PC-9 (cell line): ENCODE data around the gene DUOXA2. TPM values are rescaled to one million over a fixed set of nuclear protein-coding genes. Genes with fewer than 3 reads are reported as not detected.

ENCODE experiments used
- BruUV-seq: library from RNA; stranded (reverse); fragments of 400-500 nt; replicated peaks from 2 replicates; lab custom pipeline; 2021; lab: Mats Ljungman, UMichigan
- CTCF ChIA-PET: fragments of 300-600 bp; sonication (Branson Sonifier 250); formaldehyde crosslinking; loops from one replicate; lab custom pipeline; 2022; ENCODE audit warnings: antibody characterized with exemption; lab: Charles Lee
- POLR2A ChIA-PET: fragments of 300-600 bp; sonication (Branson Sonifier 250); formaldehyde crosslinking; loops from one replicate; lab custom pipeline; 2022; ENCODE audit warnings: antibody characterized with exemption; ENCODE audit not compliant: unreplicated experiment; lab: Charles Lee
- DNase-seq, 2 experiments: peaks; one replicate each; pipeline versions ENCODE4 v3.0.0 to v3.0.0-alpha.2; 2015 to 2022; ENCODE audit warnings: mixed read lengths in 1 of 2
- H2AFZ ChIP-seq: fragments of 200-600 bp; sonication (generic); 2 replicates; pipeline ENCODE4 v1.8.1; 2017; ENCODE audit warnings: antibody characterized with exemption
- H3F3A ChIP-seq: fragments of 200-600 bp; sonication (generic); 2 replicates; pipeline ENCODE4 v1.8.1; 2017; ENCODE audit warnings: antibody characterized with exemption, mild to moderate bottlenecking, low read depth; ENCODE audit not compliant: insufficient read depth
- H3K27ac ChIP-seq: fragments of 200-600 bp; sonication (generic); 2 replicates; pipeline ENCODE4 v1.6.1; 2016; ENCODE audit warnings: mixed run types
- H3K27me3 ChIP-seq: fragments of 200-600 bp; sonication (generic); 2 replicates; pipeline ENCODE4 v1.6.1; 2016; ENCODE audit warnings: low read depth, mixed run types; ENCODE audit not compliant: insufficient read depth
- H3K36me3 ChIP-seq: fragments of 200-600 bp; sonication (generic); 2 replicates; pipeline ENCODE4 v1.6.1; 2016; ENCODE audit warnings: low read depth, mixed run types
- H3K4me1 ChIP-seq: fragments of 200-600 bp; sonication (generic); replicated peaks from 2 replicates; pipeline ENCODE4 v1.6.1; 2016; ENCODE audit warnings: mixed run types; ENCODE audit not compliant: insufficient read depth
- H3K4me2 ChIP-seq: fragments of 200-600 bp; sonication (generic); 2 replicates; pipeline ENCODE4 v1.6.1; 2017; ENCODE audit warnings: mixed run types
- H3K4me3 ChIP-seq: fragments of 200-600 bp; sonication (generic); 2 replicates; pipeline ENCODE4 v1.6.1; 2016; ENCODE audit warnings: mixed run types
- H3K79me2 ChIP-seq: fragments of 200-600 bp; sonication (generic); 2 replicates; pipeline ENCODE4 v1.6.1; 2017; ENCODE audit warnings: low read depth, mixed run types
- H3K9me2 ChIP-seq: fragments of 200-600 bp; sonication (generic); 2 replicates; pipeline ENCODE4 v1.8.1; 2017; ENCODE audit warnings: mild to moderate bottlenecking; ENCODE audit not compliant: insufficient read depth
- H3K9me3 ChIP-seq: fragments of 200-600 bp; sonication (generic); 2 replicates; pipeline ENCODE4 v1.8.1; 2016; ENCODE audit warnings: low read depth; ENCODE audit not compliant: insufficient read depth
- H4K20me1 ChIP-seq: fragments of 200-600 bp; sonication (generic); 2 replicates; pipeline ENCODE4 v1.8.1; 2017; ENCODE audit not compliant: insufficient read depth
- EZH2 ChIP-seq: fragments of 200-600 bp; sonication (generic); IDR thresholded peaks from 2 replicates; pipeline ENCODE4 v1.8.0; 2017; ENCODE audit warnings: antibody characterized with exemption, low read depth
- intact Hi-C: fragments of 100-400 bp; cut with micrococcal nuclease; formaldehyde crosslinking; loops from one replicate; pipeline ENCODE4 v1.10.0; 2022; ENCODE audit not compliant: unreplicated experiment
- total RNA-seq: library from RNA; stranded (reverse); gene quantifications from 2 replicates; pipeline ENCODE4 v1.2.3, GENCODE V29; 2021
- TF ChIP-seq, protein P1 (sequence below): fragments of 200-600 bp; sonication (generic); conservative IDR thresholded peaks from 2 replicates; pipeline ENCODE4 v1.6.1; 2017; ENCODE audit warnings: mixed run types, antibody characterized with exemption, mild to moderate bottlenecking, moderate library complexity

The DUOXA2 gene
- total RNA-seq, 1 experiment from 2014 or later, result not detected

DNA sequence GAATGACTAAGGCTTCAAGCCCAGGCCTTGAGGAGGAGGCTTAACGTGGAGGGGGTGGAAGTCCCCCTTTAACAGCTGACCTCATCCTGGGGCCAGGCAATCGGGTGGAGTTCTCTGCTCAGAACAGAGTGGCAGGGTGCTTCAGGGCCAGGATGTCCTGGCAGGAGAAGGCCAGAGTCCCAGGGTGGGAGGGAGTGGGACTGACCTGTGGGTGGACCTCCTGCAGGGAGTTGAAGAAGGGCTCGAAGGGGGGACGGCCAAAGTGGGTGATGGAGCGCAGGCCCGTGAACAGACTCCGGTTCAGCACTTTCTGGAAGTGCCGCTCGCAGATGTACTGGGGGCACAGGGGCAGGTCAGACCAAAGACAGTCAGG is 19.8 kb upstream of the DUOXA2 start:
- no peaks in the 10 kb centered on the region for H3F3A ChIP-seq
- ChIA-PET CTCF (no interaction called here), POLR2A (no interaction called here)
- no peak overlapping the region for H3K4me3 ChIP-seq
- no peak for DNase-seq
- H3K4me2 ChIP-seq, result no peak overlapping the region
- H3K36me3 ChIP-seq, result no peaks in the 10 kb centered on the region
- H3K27me3 ChIP-seq, result 0 out of 2 replicates have a peak, but pooled peaks cover 3% of the 10 kb centered on the region
- H3K9me2 ChIP-seq, result no peaks in the 10 kb centered on the region
- no TSS peak for BruUV-seq
- TF ChIP-seq EZH2, result no peak
- TF ChIP-seq, protein P1, sequence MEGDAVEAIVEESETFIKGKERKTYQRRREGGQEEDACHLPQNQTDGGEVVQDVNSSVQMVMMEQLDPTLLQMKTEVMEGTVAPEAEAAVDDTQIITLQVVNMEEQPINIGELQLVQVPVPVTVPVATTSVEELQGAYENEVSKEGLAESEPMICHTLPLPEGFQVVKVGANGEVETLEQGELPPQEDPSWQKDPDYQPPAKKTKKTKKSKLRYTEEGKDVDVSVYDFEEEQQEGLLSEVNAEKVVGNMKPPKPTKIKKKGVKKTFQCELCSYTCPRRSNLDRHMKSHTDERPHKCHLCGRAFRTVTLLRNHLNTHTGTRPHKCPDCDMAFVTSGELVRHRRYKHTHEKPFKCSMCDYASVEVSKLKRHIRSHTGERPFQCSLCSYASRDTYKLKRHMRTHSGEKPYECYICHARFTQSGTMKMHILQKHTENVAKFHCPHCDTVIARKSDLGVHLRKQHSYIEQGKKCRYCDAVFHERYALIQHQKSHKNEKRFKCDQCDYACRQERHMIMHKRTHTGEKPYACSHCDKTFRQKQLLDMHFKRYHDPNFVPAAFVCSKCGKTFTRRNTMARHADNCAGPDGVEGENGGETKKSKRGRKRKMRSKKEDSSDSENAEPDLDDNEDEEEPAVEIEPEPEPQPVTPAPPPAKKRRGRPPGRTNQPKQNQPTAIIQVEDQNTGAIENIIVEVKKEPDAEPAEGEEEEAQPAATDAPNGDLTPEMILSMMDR, result no peak
- H3K27ac ChIP-seq, result no peak overlapping the region
- no peaks in the 10 kb centered on the region for H3K4me1 ChIP-seq
- intact Hi-C loops, result no loop called here
- H3K9me3 ChIP-seq, result no peaks in the 10 kb centered on the region
- H3K79me2 ChIP-seq, result no peaks in the 10 kb centered on the region
- no peak overlapping the region for H2AFZ ChIP-seq
- H4K20me1 ChIP-seq, result no peaks in the 10 kb centered on the region

DNA sequence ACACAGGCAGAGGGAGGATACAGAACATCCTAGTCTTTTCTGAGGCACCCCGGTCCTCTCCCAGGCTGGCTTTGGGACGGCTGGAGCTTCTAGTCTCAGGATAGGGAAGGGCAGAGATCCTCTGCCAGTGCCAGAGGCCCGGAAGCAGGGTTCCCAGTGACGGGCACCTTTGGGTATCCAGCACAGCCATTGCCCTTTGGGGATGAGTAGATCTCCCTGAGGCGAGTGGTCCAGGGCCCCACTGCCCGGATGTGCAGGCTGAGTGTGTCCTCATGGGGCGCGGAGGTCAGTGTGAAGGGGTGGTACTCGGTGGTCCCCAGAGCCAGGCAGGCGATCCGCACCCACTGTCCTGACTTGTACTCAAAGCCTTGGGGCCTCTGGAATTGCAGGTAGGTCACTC is 18.5 kb upstream of the DUOXA2 start:
- intact Hi-C loops, result no loop called here
- no peaks in the 10 kb centered on the region for H3K9me2 ChIP-seq
- H3K27ac ChIP-seq, result no peak overlapping the region
- TF ChIP-seq, protein P1, result no peak
- no peak for TF ChIP-seq EZH2
- no peaks in the 10 kb centered on the region for H3K79me2 ChIP-seq
- H3K4me3 ChIP-seq, result no peak overlapping the region
- no peak overlapping the region for H3K4me2 ChIP-seq
- H3K4me1 ChIP-seq, result no peaks in the 10 kb centered on the region
- CTCF ChIA-PET, result no interaction called here
- no peak for DNase-seq
- no peak overlapping the region for H2AFZ ChIP-seq
- H3K9me3 ChIP-seq, result no peaks in the 10 kb centered on the region
- H3F3A ChIP-seq, result no peaks in the 10 kb centered on the region
- POLR2A ChIA-PET, result no interaction called here
- no TSS peak for BruUV-seq
- H3K36me3 ChIP-seq, result no peaks in the 10 kb centered on the region
- no peaks in the 10 kb centered on the region for H3K27me3 ChIP-seq
- H4K20me1 ChIP-seq, result no peaks in the 10 kb centered on the region

DNA sequence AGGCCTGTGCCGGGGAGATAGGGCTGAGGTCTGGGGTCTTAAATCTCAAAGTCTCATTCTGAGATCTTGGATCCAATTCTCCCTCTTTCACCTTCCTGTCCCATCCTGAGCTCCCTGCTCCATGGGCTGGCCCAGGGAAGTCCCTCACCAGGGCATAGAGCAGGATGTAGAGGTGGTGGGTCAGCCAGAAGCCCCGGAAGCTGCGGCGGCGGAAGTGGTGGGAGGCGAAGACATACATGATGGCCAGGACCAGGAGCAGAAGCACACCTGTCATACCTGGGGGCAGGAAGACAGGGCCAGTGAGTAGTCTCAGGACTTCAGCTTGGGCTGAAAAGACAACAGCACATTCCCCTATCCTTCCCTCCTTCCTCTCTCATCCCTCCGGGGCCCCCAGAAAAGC is 16.7 kb upstream of the DUOXA2 start:
- H3K9me2 ChIP-seq, result no peaks in the 10 kb centered on the region
- H3K4me1 ChIP-seq, result no peaks in the 10 kb centered on the region
- intact Hi-C loops, result no loop called here
- H3K4me2 ChIP-seq, result no peak overlapping the region
- CTCF ChIA-PET, result interaction anchor here (0.6 kb wide), 1 partner anchor 505 kb away, joined by 3 read pairs; no protein-coding TSS in a partner anchor
- no TSS peak for BruUV-seq
- TF ChIP-seq EZH2, result no peak
- TF ChIP-seq, protein P1, result no peak
- DNase-seq, result no peak
- POLR2A ChIA-PET, result no interaction called here
- no peak overlapping the region for H3K4me3 ChIP-seq
- no peaks in the 10 kb centered on the region for H4K20me1 ChIP-seq
- H3K79me2 ChIP-seq, result no peaks in the 10 kb centered on the region
- no peak overlapping the region for H2AFZ ChIP-seq
- no peaks in the 10 kb centered on the region for H3K36me3 ChIP-seq
- no peaks in the 10 kb centered on the region for H3K9me3 ChIP-seq
- no peak overlapping the region for H3K27ac ChIP-seq
- H3F3A ChIP-seq, result no peaks in the 10 kb centered on the region
- no peaks in the 10 kb centered on the region for H3K27me3 ChIP-seq
